ENCODE measurements around the gene MYO1A.
"Not testable (repeated sequence)": the region's sequence is repeated elsewhere in the genome, so short reads cannot be mapped to it uniquely, and the experiment has no call there.

Gene MYO1A

DNA sequence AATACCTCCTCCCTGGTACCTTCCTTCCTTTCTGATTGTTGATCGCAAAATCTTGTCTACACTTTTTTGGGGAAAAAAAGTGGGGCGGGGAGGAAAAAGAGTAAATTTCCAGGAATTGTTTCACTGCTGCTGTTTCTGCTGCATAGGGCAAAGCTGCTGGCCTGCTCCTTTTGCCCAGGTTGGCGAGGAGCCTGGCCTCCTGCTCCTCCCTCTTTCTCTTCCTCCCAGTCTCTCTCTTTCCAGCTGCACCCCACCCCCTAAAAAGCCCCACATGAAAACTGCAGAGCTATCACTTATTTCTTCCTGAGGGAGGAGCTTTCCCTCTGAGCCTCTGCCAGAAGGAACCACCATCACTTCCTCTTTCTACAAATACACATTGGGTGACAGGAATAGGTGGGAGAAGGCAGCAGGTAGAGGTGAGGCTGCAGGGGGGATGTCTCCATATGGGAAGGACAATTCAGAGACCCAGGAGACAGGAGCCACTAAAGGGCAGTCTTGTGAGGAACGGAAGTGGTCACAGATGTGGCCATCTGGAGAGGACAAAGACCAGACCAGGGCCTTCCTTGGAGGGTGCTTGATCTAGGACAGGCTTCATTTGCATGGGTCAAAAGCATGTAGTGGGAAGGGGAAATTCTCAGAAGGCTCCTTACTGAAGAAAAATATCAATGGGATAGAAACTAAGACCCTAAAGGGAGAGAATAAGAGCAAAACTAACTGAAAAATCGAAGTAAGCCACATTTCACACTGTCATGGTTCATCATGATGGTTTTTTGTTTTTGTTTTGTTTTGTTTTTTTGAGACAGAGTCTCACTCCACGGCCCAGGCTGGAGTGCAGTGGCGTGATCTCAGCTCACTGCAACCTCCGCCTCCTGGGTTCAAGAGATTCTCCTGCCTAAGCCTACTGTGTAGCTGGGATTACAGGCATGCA, 58.3 kb downstream of the MYO1A start:
- DNase-seq = no peak

DNA sequence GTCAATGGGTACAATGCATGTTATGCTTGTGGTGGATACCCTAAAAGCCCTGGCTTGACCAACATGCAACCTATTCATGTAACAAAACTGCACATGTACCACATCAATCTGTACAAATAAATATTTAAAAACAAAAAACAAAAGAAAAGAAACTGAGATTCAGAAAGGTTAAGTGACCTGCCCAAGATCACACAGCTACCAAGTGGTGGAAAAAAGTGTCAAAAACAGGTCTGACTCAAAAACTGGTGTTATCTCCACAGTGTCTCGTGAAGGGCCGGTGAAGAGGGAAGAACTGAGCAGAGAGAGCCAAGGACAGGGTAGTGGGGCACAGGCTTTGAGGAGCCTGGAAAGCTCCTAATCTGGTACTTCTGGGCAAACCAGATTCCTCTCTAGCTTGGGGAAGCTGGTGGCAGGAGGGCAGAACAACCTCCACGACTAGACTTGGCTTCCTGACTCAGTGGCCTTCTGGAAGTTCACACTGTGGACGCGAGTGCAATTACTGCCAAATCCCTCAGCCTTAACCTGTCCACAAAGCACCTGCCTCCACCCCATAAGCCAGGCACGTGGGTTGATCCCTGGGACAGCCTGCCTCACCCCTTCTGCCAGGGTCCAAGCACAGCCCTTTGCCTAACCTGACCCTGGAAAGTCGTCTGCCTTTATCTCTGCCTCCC, 59.1 kb downstream of the MYO1A start:
- no peak for DNase-seq

DNA sequence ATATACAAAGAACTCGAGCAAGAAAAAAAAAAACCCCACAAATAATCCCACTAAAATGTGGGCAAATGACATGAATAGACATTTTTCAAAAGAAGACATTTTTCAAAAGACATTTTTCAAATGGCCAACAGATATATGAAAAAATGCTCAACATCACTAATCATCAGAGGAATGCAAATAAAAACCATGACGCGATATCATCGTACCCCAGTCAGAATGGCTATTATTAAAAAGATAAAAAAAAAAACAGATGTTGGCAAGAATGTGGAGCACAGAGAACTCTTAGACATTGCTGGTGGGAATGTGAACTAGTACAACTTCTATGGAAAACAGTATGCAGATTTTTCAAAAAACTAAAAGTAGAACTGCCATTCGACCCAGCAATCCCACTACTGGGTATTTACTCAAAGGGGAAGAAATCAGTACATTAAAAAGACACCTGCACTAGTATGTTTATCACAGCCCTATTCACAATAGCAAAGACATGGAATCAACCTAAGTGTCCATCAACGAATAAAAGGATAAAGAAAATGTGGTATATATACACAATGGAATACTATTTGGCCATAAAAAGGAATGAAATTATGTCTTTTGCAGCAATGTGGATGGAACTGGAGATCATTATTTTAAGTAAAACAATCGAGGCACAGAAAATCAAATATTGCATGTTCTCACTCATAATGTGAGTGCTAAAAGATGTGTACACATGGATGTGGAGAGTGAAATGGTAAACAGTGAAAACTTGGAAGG, 59.9 kb downstream of the MYO1A start:
- no peak for DNase-seq

- DNase-seq = no peak
Measured at GRCh38 chr12:56988207-56988739, 61.7 kb downstream of the MYO1A start.

- peak; percentile 38 to 68 (median 52) for DNase-seq
Measured at GRCh38 chr12:56987551-56988053, 62.3 kb downstream of the MYO1A start.

- no peak for DNase-seq
Measured at GRCh38 chr12:56987011-56987410, 62.9 kb downstream of the MYO1A start.

GRCh38 chr12:56985714-56986113, 64.2 kb downstream of the MYO1A start:
- DNase-seq = not testable (repeated sequence)

- DNase-seq = no peak
Measured at GRCh38 chr12:56983386-56983785, 66.5 kb downstream of the MYO1A start.

GRCh38 chr12:56982578-56983236, 67.2 kb downstream of the MYO1A start:
- not testable (repeated sequence) for DNase-seq

DNA sequence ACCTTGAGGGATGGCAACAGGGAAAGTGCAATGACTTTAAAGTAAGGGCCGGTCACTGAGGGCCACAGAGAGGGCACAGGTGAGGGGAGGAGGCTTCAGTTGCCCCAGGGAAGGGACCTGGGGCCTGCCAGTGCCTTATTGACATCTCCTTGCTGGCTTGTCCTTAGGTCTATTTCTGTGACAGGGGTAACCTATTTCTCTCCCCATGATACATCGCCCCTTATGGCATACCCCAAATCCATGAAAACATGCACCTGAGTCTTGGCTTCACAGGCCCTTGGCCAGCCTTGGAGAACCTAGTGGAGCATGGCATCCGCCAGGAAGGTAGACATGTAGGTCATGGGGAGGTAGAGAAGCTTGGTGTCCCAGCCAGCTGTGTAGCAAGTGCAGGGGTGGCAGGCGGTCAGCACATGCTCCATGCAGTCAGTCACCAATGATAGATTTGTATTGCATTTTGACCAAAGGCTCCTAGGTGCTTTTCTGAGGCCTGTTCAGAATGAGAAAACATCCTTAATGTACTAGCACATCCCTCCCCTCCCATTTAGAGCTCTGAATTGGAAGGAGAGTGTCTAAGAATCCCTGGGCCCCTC, 68.9 kb downstream of the MYO1A start:
- no peak for DNase-seq

- DNase-seq = no peak
Measured at GRCh38 chr12:56980268-56980667, 69.7 kb downstream of the MYO1A start.

DNA sequence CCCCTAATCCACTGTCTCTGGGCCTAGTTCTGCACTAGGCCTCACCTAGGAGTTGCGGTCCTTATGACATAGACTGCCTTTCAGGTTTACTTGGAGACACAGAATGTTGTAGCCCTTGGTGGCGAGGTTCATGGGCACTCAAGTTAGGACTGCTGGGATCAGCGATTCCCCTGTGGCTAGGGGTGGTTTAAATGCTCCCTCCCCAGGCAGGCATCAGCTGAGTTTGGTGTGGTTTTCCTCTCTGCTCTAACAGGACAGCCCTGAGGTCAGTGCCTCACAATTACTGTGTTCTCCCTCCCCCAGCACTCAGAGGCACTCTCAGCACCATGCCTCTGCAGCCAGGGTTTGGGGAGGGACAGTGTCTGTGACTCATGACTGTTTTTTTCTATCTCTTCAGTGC, 70.3 kb downstream of the MYO1A start:
- no peak for DNase-seq
